ENCODE data around the gene CFAP161.

CFAP161 gene

GRCh38 chr15:81160312-81161159, 26.5 kb downstream of the CFAP161 start:
- DNase-seq = peak; percentile 89

DNA sequence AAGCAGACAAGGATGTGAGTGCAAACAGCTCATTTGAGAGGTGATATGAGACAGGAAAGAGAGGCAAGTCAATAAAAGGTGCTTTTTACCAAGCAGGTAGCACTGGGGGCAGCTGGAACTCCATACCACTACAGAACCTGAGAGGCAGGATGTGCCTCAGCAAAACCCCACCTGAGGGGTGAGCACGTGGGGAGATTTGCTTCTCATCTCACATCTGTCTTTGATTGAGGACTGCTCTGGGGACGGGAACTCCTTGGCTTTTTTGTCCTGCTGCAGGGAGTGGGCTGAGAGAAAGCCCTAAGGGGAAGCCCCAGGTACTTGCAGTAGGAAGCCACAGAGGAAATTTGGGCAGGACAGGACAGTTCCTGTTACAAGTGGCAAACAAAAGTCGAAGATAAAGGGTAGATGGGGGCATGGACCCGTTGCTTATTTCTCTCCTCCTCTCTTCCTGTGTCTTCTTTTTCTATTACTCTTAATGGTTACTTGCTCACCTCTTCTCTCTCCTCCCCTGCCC, 27.1 kb downstream of the CFAP161 start:
- no peak for DNase-seq

- DNase-seq = no peak
These were observed 27.8 kb downstream of the CFAP161 start for GRCh38 chr15:81161851-81162250.

- DNase-seq = peak; percentile 90
These were observed 30.1 kb downstream of the CFAP161 start for GRCh38 chr15:81163961-81164800.

GRCh38 chr15:81165535-81165934, 31.5 kb downstream of the CFAP161 start:
- DNase-seq = peak; percentile 52

GRCh38 chr15:81166636-81167305, 32.7 kb downstream of the CFAP161 start:
- peak; percentile 51 for DNase-seq

GRCh38 chr15:81168131-81168526, 34.1 kb downstream of the CFAP161 start:
- no peak for DNase-seq

DNA sequence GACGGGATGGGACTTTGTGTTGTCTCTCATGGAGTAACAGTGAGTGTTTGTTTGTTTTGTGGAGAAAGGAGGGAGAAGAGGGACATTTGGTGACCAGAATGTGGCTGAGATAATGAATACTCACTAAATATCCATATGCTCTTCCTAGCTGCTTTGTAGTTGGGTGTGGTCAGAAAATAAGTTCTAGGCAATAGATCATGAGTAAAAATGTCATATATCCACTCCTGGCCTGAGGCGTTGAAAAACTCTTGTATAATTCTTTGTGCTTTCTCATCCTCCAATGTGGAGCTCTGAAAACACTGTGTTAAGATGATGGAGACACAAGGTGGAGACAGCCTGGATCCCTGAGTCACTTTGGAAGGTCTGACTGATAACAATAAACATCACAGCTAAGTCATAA, 34.6 kb downstream of the CFAP161 start:
- DNase-seq = no peak

GRCh38 chr15:81170511-81170910, 36.4 kb downstream of the CFAP161 start:
- DNase-seq = peak; percentile 18

DNA sequence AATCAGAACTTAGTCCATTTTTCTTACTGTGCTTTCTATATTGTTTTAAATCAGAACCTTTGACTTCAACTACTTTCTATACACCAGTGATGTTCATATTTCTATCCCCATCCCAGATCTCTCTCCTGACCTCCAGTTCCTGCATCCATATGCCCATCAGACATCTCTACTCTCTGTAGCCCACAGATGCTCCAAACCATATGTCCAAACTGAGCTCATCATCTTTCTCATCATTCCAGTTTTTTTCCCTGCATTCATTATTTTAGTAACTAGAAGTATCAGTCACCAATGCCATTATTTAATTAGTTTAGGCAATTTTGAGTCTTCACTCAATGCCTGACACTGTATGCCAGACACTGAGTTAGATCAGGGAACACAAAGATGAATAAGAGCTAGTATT, 37.2 kb downstream of the CFAP161 start:
- DNase-seq = no peak

DNA sequence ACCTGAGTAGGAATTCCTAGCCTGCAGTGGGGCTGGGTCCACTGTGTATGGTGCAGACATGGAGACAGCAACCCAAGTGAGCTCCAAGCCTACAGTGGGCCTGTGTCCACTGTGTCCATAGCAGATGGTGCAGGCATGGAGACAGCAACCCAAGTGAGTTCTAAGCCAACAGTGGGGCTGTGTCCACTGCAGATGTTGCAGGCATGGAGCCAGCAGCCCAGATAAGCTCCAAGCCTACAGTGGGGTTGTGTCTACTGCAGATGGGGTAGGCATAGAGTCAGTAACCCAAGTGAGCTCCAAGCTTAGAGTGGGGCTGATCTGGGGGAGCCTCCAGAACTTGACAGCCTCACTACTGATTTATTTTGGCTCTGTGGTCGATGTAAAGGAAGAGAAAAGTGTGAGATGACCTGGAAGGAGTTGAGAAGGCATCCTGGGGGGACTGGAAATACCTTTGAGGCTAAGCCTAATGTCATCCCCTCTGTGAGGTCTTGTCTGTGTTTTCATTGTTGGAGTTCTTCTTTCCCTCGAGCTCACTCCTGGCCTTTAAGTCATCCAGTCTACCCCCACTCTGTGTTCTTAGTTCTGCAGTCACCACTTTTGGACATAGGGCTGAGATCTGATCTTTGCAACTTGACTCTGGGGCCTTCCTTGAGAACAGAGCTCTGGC, 40.2 kb downstream of the CFAP161 start:
- no peak for DNase-seq

DNA sequence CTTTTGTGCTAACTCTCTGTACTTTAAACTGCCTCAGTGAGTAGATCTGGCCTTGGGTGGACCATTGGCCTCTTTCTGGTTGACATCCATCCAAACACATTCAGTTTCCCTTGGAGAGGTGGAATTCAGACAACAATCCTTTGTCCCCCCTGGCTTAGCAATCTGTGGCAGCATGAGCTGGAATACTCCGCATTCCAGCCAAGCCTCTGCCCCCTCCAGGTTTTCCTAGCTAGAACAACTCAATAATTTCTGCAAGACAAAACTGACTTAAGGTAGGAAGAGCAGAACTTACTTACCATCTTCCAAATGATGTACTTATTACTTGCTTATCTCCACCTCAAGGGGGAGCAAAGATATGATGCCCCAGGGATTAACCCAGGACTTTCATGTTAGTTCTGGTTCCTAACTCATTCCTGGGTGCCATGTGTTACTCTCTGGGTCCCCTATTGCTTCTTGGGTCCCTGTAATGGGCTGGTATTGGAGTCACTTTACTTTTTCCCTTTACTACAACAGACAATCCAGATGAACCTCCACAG, 40.8 kb downstream of the CFAP161 start:
- DNase-seq = no peak

- no peak for DNase-seq
These were observed 41.4 kb downstream of the CFAP161 start for GRCh38 chr15:81175496-81175895.

- DNase-seq = no peak
These were observed 42.3 kb downstream of the CFAP161 start for GRCh38 chr15:81176291-81176893.

- no peak for DNase-seq
These were observed 44.3 kb downstream of the CFAP161 start for GRCh38 chr15:81178365-81178764.

DNA sequence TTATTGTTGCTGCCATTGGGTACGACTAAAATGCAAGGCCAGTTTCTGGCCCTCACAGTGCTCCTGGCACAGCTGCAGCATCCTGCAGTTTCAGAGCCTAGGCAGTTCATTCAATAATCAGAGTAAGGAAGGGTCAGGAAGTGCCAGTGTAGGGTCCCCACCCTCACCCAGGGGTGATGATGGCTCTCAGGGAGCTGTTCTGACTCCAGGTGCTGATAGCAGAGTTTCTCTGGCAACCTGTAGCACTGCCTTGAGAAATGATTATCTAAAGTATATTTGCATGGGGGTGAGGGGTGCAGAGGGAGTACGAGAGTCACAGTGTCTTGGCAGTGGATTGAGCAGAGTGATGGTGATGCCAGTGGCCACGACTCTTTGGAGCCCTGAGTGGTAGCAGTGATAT, 47.1 kb downstream of the CFAP161 start:
- DNase-seq = no peak

DNA sequence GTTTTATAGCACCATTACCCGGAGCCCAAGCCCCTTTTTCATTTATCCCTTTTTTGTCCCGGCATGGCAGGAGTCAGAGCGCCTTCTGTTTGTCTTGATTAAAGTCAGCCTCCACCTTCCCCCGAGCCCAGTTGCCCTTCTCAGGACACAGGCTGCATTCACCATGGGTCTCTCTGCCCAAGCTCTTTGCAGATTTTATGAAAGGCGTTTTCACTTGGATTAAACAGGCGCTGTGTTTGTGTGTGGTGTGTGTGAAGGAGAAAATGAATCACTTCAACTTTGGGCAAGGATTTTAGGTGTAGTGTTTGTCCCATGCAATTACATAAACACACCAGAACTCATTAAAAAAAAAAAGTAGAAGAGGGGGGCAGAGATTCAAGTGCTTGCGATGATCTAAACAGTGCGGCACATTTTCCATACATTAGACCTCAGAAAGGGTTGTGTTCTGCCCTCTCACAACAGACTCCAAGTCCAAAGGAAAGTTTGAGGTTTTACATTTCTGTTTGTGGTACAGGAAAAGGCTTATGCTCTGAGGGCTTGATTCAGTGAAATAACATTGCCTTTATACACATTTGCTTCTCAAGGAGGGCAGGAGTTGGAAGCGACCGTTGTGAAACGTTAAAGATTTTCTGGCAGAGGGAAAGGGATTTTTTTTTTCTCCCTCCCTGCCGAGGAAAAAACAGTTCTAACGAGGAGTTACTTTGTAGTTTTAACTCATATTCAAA, 48.1 kb downstream of the CFAP161 start:
- DNase-seq = peak; percentile 41

DNA sequence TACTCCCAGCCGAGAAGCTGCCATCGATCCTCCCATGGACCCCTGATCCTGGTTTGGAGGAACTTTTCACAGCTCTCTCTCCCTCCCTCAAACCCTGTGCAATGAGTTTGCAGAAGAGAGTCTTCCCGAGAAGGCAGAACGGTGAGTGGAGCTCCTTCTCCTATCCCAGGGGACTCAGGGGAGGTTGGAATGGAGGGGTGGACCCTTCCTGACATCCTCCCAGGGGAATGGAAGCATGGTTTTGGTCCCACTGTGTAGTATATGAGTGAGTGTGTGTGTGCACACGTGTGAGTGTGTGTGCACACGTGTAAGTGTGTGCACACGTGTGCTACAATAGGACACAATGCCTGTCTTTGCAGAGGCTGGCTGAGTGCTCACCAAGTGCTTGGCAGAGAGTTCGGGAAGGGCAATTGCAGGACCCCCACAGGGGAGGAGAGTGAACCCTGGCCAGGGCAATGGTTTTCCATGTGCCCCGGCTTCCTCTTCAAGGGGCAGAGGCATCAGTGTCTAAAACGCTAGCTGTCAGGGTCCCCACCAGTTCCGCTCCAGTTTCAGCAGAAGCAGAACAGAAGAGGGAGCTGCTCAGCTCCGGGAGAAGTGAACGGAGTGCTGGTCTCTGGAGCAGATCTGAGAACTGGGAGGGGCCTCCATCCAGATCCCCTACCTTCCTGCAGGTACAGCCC, 48.8 kb downstream of the CFAP161 start:
- no peak for DNase-seq

GRCh38 chr15:81183439-81183775, 49.3 kb downstream of the CFAP161 start:
- no peak for DNase-seq

DNA sequence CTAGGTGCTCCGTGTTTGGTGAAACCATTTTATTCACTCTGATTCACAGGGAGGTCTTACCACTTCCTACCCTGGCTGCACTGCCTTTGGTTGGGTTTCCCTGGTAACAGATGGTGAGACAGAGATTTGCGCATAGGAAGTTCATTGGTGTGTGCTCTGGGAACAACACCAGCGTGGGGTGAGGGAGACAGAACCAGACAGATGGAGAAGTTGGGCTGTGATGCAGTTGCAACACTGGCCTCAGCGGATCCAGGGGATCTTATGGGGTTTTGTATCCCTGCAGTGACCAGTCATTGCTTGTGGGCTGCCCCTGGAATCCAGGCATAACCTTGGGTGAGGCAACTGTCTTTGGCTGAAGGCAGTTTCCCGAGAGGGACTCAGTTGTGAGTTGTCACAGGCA, 50.1 kb downstream of the CFAP161 start:
- DNase-seq = peak; percentile 22

All from fibroblast of skin of right biceps (primary cell).